ENCODE results near the gene ANO9. TPM values are rescaled to one million over a fixed set of nuclear protein-coding genes. Genes with fewer than 3 reads are reported as not detected.

Gene ANO9
- total and polyA plus RNA-seq, 2 experiments from 2014 or later, result 9.0 to 10.2 TPM

DNA sequence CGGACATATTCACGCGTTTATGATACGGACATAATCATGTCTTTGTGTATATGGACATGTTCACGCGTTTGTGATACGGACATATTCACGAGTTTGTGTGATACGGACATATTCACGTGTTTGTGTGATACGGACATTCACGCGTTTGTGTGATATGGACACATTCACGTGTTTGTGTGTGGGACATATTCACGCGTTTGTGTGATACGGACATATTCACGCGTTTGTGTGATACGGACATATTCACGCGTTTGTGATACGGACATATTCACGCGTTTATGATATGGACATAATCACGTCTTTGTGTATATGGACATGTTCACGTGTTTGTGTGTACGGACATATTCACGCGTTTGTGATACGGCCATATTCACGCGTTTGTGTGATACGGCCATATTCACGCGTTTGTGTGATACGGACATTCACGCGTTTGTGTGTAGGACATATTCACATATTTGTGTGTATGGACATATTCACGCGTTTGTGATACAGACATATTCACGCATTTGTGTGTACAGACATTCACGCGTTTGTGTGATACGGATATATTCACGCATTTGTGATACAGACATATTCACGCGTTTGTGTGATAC is 33.2 kb upstream of the ANO9 start:
- no peak for ATAC-seq
- no peaks in the 10 kb centered on the region for H3K36me3 Mint-ChIP-seq (ENCODE audit: low read depth)
- Histone ChIP-seq H3F3A (replicated peaks; ENCODE audit: low read depth) (peaks cover 8% of the 10 kb centered on the region), H4K20me1 (replicated peaks; ENCODE audit: insufficient read depth) (no peaks in the 10 kb centered on the region; the same call in 1 of the 2 replicates), H3K36me3 (ENCODE audit: insufficient read depth) (no peaks in the 10 kb centered on the region), H3K4me2 (no peak overlapping the region), H3K4me3 (no peak overlapping the region), H2AFZ (no peak overlapping the region), H3K27me3 (ENCODE audit: insufficient read depth) (no peaks in the 10 kb centered on the region), H3K79me2 (replicated peaks; ENCODE audit: insufficient read depth) (peaks cover 37% of the 10 kb centered on the region), H3K27ac (ENCODE audit: low read depth) (no peak overlapping the region), H3K4me1 (ENCODE audit: insufficient read depth) (peaks cover 2% of the 10 kb centered on the region; the same call in 1 of the 2 replicates), H3K9me2 (ENCODE audit: insufficient read depth) (no peaks in the 10 kb centered on the region)
- H3K9me3 Mint-ChIP-seq, result no peaks in the 10 kb centered on the region
- no peak overlapping the region for H3K27ac Mint-ChIP-seq
- H3K4me1 Mint-ChIP-seq, result peaks cover 6% of the 10 kb centered on the region
- no peak for TF ChIP-seq ZNF114 (CRISPR knock-in tag; IDR thresholded peaks at IDR 0.05)
- no peak for TF ChIP-seq EZH2 (IDR thresholded peaks at IDR 0.05; ENCODE audit: low read depth, unreplicated experiment)
- TF ChIP-seq, protein P1, sequence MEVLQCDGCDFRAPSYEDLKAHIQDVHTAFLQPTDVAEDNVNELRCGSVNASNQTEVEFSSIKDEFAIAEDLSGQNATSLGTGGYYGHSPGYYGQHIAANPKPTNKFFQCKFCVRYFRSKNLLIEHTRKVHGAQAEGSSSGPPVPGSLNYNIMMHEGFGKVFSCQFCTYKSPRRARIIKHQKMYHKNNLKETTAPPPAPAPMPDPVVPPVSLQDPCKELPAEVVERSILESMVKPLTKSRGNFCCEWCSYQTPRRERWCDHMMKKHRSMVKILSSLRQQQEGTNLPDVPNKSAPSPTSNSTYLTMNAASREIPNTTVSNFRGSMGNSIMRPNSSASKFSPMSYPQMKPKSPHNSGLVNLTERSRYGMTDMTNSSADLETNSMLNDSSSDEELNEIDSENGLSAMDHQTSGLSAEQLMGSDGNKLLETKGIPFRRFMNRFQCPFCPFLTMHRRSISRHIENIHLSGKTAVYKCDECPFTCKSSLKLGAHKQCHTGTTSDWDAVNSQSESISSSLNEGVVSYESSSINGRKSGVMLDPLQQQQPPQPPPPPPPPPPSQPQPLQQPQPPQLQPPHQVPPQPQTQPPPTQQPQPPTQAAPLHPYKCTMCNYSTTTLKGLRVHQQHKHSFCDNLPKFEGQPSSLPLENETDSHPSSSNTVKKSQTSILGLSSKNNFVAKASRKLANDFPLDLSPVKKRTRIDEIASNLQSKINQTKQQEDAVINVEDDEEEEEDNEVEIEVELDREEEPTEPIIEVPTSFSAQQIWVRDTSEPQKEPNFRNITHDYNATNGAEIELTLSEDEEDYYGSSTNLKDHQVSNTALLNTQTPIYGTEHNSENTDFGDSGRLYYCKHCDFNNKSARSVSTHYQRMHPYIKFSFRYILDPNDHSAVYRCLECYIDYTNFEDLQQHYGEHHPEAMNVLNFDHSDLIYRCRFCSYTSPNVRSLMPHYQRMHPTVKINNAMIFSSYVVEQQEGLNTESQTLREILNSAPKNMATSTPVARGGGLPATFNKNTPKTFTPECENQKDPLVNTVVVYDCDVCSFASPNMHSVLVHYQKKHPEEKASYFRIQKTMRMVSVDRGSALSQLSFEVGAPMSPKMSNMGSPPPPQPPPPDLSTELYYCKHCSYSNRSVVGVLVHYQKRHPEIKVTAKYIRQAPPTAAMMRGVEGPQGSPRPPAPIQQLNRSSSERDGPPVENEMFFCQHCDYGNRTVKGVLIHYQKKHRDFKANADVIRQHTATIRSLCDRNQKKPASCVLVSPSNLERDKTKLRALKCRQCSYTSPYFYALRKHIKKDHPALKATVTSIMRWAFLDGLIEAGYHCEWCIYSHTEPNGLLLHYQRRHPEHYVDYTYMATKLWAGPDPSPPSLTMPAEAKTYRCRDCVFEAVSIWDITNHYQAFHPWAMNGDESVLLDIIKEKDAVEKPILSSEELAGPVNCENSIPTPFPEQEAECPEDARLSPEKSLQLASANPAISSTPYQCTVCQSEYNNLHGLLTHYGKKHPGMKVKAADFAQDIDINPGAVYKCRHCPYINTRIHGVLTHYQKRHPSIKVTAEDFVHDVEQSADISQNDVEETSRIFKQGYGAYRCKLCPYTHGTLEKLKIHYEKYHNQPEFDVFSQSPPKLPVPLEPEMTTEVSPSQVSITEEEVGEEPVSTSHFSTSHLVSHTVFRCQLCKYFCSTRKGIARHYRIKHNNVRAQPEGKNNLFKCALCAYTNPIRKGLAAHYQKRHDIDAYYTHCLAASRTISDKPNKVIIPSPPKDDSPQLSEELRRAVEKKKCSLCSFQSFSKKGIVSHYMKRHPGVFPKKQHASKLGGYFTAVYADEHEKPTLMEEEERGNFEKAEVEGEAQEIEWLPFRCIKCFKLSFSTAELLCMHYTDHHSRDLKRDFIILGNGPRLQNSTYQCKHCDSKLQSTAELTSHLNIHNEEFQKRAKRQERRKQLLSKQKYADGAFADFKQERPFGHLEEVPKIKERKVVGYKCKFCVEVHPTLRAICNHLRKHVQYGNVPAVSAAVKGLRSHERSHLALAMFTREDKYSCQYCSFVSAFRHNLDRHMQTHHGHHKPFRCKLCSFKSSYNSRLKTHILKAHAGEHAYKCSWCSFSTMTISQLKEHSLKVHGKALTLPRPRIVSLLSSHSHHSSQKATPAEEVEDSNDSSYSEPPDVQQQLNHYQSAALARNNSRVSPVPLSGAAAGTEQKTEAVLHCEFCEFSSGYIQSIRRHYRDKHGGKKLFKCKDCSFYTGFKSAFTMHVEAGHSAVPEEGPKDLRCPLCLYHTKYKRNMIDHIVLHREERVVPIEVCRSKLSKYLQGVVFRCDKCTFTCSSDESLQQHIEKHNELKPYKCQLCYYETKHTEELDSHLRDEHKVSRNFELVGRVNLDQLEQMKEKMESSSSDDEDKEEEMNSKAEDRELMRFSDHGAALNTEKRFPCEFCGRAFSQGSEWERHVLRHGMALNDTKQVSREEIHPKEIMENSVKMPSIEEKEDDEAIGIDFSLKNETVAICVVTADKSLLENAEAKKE (CRISPR knock-in tag; IDR thresholded peaks at IDR 0.05), result no peak
- no peak for TF ChIP-seq CREB1 (CRISPR knock-in tag; IDR thresholded peaks at IDR 0.05; ENCODE audit: low read depth)
- no peak for TF ChIP-seq EZH2phosphoT487 (IDR thresholded peaks at IDR 0.05; ENCODE audit: unreplicated experiment)
- TF ChIP-seq POLR2AphosphoS5 (IDR thresholded peaks at IDR 0.05; ENCODE audit: low read depth), result no peak
- TF ChIP-seq, protein P2, sequence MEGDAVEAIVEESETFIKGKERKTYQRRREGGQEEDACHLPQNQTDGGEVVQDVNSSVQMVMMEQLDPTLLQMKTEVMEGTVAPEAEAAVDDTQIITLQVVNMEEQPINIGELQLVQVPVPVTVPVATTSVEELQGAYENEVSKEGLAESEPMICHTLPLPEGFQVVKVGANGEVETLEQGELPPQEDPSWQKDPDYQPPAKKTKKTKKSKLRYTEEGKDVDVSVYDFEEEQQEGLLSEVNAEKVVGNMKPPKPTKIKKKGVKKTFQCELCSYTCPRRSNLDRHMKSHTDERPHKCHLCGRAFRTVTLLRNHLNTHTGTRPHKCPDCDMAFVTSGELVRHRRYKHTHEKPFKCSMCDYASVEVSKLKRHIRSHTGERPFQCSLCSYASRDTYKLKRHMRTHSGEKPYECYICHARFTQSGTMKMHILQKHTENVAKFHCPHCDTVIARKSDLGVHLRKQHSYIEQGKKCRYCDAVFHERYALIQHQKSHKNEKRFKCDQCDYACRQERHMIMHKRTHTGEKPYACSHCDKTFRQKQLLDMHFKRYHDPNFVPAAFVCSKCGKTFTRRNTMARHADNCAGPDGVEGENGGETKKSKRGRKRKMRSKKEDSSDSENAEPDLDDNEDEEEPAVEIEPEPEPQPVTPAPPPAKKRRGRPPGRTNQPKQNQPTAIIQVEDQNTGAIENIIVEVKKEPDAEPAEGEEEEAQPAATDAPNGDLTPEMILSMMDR (conservative IDR thresholded peaks at IDR 0.05; ENCODE audit: low read depth in 2 of 2), result no peak
- TF ChIP-seq REST (IDR thresholded peaks at IDR 0.05; ENCODE audit: unreplicated experiment), result no peak
- TF ChIP-seq ZNF331 (CRISPR knock-in tag; IDR thresholded peaks at IDR 0.05; ENCODE audit: low read depth), result no peak
- no peak for TF ChIP-seq NANOG (IDR thresholded peaks at IDR 0.05; ENCODE audit: borderline replicate concordance)
- TF ChIP-seq JUNB (IDR thresholded peaks at IDR 0.05; ENCODE audit: unreplicated experiment), result no peak
- TF ChIP-seq STAT1 (IDR thresholded peaks at IDR 0.05; ENCODE audit: unreplicated experiment), result no peak
- no peak for TF ChIP-seq ETS1 (IDR thresholded peaks at IDR 0.05)
- H3K27me3 Mint-ChIP-seq (ENCODE audit: insufficient read depth, low read depth, poor library complexity), result peaks cover 6% of the 10 kb centered on the region
- no peak for DNase-seq (ENCODE audit: low spot score)
- no peak overlapping the region for H3K4me3 Mint-ChIP-seq
